T-helper 1 cell (primary cell): ENCODE results near the gene PTGES2.

Experiments
- DNase-seq, 5 donors: peaks; one replicate each; pipeline ENCODE4 v3.0.0-alpha.2; 2012 to 2020
- total RNA-seq, 4 donors: gene quantifications; one replicate each; lab custom pipeline; 2026; lab: John Stamatoyannopoulos, UW

Gene PTGES2
- total RNA-seq, result 28.3 to 38.2 (median 30.2) reads per million in 4 donors

DNA sequence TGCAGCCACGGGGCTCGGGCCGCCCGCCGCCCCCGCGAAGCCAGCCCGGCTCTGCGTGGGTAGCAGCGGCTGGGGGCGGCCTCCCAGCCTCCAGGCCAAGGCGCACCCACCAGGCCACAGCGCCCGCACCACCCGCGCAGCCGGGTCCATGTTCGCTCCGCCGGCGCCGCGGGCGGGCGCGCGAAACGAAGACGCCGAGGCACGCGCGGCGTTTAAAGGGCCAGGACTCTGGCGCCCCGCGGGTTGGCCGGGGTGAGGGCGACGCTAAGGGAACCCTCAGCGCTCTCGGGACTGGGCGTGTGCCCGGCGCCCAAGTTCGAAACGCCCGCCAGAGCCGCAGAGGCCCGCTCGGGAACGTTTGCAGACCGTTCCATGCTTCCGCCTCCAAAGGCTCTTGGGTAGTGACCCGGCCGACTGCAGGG, at the start of gene PTGES2:
TSS of gene PTGES2 (minus strand) at position 162 of the 422 bp plus-strand sequence. CDS start at position 150, 12 bp downstream.
- peak; percentile 65 to 85 (median 74) for DNase-seq

DNA sequence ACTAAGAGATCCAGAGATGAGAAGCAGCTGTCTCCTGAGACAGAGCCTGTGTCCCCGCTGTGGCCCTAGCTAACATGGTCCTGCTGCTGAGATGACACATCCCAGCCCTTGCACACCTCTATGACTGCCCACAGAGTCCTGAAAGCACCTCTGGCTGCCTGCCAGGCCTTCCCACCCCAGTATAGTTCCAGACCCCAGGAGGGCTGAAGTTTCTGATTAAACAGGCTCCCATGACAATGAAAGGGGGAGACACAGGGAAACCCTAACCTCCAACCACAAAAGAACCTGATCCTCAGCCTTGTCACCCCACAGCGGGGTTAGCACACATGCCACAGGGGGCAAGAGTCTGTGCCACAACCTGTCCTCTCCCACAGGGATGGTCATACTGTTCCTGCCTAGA, 48.2 kb upstream of the PTGES2 start:
- no peak for DNase-seq

- DNase-seq, result no peak
These were observed 47.6 kb upstream of the PTGES2 start for GRCh38 chr9:128175102-128175563.

DNA sequence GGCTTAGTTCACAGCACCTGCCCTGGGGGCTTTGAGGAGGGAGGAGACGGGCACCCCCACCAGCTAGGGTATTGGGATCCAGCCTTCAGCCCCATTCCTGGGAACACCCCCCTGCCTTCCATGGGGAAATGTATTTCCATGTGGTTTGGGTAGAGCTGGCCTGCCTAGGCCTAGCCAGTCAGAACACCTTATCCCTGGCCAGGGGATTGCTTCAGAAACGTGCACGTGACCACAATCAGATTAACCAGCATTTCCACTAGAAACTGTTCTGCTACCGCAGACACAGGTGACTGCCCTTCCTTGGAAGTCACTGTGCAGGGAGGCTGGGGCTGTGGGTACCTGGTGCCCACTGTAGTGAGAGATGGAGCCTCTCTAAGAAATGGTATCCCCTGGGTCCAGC, 46.5 kb upstream of the PTGES2 start:
- no peak for DNase-seq

DNA sequence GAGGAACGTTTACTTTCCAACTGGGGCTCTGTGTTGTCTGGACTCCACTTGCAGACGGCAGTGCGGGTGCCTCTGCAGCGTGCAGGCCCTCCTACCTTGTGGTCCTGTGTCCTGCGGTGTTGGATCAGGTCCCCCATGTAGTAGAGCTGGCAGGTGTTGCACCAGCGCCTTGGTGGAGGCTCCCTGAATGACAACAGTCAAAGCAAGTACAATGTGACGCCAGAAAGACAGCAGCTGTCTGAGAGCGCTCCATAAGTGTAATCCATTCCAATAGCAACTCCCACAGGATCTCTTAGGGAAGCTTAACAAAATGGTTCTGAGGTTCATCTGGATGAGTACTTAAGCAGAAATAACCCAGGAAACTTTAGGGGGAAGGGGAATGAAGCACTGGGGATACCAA, 42.4 kb upstream of the PTGES2 start:
- no peak for DNase-seq

DNA sequence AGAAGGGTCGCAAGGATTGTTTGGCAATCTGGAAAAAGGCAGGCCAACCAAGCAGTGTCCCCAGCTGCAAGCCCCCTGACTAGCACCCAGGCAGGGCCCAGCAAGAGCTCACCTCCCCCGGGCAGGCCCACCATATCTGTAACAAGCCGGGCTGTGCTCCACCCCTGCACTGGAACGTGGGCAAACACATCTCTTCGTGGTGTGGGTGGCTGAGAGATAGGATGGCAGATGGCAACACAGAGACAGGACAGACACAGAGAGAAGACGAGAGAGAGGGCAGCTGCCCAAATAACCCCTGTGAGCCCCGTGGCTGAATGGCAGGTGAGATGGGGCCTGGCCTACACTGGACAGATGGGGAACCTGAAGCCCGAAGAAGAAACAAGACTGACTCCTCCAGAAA, 42.0 kb upstream of the PTGES2 start:
- no peak for DNase-seq

- DNase-seq, result no peak
These were observed 41.3 kb upstream of the PTGES2 start for GRCh38 chr9:128168731-128169308.

- DNase-seq, result no peak
These were observed 39.7 kb upstream of the PTGES2 start for GRCh38 chr9:128167209-128167608.

DNA sequence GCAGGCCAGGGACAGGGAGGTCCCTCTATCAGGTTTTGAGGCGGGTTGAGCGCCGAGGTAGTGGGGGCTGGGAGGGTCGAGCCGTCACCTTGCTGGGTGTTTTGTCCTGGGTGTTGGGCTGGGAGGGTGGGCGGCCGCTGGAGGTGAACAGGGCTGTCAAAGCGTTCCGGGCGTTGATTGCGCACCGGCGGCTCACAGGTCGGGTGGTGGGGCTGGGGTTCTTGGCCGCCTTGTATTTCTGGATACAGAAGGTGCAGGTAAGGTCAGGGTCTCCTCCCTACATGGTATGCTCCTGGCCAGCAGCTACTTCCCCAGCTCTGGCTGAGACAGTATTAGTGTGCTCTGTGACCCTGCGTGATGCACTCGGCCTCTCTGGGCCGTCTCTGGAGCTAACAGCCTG, 38.6 kb upstream of the PTGES2 start:
- no peak for DNase-seq

- DNase-seq, result no peak
These were observed 36.9 kb upstream of the PTGES2 start for GRCh38 chr9:128164307-128164885.

DNA sequence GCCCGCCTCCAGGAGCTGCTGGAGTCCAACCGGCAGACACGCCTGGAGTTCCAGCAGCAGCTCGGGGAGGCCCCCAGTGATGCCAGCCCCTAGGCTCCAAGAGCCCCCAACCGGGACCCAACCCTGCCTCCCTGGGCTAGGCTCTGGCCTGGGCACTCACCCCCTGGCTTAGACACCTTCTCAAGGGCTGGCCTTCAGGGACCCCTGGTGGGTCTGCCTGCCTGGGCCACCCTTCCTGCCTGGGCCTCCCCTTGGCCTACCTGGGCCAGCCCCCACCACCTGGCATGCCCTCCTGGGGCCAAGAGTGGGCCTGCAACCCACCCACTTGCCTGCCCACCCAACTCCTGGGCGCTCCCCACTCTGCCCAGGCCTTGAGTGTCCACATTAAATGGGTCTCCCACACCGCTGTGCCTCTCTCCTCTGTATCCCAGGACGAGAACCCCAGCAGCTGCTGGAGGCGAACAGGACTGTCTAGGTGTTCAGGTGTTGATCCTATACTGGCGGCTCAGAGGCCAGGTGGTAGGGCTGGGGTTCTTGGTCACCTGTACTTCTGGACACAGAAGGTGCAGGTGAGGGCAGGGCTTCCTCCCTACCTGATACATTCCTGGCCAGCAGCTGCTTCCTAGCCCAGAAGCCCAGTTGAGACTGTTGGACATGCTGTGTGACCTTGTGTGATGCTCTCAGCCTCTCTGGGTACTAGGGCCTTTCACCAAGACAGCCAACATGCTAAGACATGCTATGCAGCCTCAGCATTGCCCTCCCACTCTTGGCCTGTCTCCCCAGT, 36.2 kb upstream of the PTGES2 start:
- no peak for DNase-seq

DNA sequence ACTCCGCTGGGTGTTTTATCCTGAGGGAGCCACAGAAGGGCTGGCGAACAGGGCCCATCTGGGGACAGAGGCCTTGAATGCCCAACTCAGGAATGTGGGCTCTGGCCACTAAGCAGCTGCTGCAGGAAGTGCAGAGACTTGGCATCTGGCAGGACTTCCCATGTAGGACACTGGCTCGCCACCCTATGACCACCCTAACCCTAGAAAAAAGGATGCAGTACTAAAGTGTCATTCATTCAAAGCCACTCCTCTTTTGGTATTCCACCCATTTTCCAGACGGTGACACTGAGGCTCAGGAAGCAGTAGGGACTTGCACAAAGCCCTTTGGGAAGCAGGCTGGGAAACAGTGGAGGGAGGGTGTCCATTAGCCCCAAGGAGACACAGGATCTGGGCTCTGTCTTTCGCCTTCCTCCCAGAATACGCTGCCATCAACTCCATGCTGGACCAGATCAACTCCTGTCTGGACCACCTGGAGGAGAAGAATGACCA, 35.5 kb upstream of the PTGES2 start:
- no peak for DNase-seq

DNA sequence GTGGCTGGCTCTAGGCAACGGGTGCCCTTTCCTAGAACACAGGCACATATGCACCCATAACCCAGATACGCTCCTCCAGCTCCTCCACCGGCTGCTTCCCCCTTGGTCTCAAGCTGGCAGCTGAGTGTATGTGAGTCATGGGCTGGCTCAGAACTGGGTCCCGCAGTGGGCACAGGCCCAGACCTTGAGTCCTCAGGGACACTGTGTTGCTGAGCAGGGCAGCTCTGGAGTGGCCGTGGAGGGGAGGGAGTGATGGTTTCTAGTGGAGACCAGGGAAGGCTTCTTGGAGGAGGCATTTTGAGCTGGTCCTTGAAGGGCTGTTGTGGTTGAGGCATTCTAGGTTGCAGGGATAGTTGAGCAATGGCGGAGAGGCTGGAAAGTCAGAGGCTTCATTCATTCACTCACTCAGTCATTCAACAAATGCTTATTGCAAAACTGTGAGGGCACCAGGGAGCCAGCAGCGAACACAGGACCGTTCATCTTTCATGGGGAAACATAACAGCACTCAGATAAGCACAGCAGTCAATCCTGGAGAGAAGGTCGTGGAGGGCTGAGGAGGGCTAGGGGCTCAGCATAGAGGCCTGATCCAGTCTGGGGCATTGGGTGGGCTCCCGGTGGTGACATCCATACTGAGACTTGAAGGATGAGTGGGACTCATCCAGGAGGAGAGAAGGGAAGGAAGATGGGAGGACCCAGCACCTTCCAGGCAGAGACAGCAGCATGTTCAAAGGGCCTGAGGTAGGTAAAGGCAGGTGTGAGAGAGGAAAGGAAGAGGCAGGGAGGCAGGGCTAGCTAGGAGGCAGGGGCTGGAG, 34.9 kb upstream of the PTGES2 start:
- DNase-seq, result no peak

DNA sequence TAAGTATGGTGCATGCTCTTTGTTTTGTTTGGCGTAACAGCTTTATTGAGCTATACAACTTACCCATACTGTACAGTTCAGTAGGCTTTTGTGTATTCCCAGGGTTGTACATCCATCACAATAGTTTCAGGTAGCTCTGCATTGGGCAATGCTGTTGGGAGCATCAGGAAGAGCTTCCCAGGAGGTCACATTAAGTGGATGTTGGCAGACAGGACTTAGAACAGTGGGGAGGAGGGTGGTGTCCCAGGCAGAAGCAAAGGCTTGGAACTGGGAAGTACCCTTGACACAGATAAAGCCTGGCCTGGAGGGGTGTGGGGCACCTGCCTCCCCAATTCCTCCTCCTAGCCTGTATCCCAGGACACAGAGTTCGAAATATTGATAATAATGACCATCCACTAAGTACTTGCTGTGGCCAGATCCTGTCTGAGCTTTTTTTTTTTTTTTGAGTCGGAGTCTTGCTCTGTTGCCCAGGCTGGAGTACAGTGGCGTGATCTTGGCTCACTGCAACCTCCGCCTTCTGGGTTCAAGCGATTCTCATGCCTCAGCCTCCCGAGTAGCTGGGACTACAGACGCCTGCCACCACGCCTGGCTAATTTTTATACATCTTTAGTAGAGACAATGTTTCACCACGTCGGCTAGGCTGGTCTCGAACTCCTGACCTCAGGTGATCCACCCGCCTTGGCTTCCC, 33.8 kb upstream of the PTGES2 start:
- no peak for DNase-seq

DNA sequence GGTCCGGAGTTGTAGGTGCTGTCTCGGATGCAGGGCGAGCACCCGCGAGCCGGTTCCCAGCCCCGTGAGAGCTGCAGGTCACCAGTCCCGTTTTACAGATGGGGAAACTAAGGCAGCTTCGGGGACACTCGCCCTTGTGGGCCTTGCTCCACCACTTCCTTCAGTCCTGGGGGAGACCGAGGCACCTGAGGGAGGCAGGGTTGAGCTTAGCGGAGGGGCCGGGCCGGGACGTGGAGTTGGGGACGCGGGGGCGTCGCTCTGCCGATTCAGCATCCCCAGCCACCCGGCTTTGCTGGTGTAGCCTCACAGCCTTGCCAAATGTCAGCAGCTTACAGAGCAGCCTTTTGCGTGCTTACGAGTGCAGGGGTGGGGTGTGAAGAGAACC, 33.1 kb upstream of the PTGES2 start:
- peak in 3 of 5 donors; percentile 10 to 46 (median 17) for DNase-seq

GRCh38 chr9:128159784-128160602, 32.5 kb upstream of the PTGES2 start, which contains the start of gene BBLN:
BBLN (plus strand) TSS chr9:128160265; CDS start chr9:128160408, 143 bp downstream.
- peak; percentile 87 to 93 (median 91) for DNase-seq

GRCh38 chr9:128159522-128159783, 31.9 kb upstream of the PTGES2 start:
- DNase-seq, result peak; percentile 32 to 69 (median 53)

GRCh38 chr9:128155736-128156500, 28.4 kb upstream of the PTGES2 start:
- no peak for DNase-seq

GRCh38 chr9:128153947-128154695, 26.6 kb upstream of the PTGES2 start:
- DNase-seq, result no peak
